ENCODE data around the gene AKAP10. TPM values are rescaled to one million over a fixed set of nuclear protein-coding genes. Genes with fewer than 3 reads are reported as not detected.

Gene AKAP10
- total and polyA plus RNA-seq, 2 of the 8 experiments (the other 6 are each of a cell fraction or from before 2014, with no cell fraction given), result 13.3 to 27.0 TPM

GRCh38 chr17:19867329-19868078, 110.1 kb downstream of the AKAP10 start, which contains the start of gene ULK2 (continued):
- TF ChIP-seq CHD7 (IDR thresholded peaks at IDR 0.05; ENCODE audit: insufficient replicate concordance, low read length) (no peak), RAD21 (IDR thresholded peaks at IDR 0.05 in 1 of 2, conservative IDR thresholded peaks at IDR 0.05 in 1 of 2; ENCODE audit: low read depth in 2 of 2, low read length in 2 of 2) (peak in 1 of 2 experiments; percentile 17; a peak in 1 of 4 replicates), BRCA1 (IDR thresholded peaks at IDR 0.05; ENCODE audit: low read depth, low read length) (peak; percentile 22; the same call in 1 of the 2 replicates), TCF12 (IDR thresholded peaks at IDR 0.05; ENCODE audit: low read depth, low read length) (peak; percentile 52; the same call in 1 of the 2 replicates), GTF2F1 (IDR thresholded peaks at IDR 0.05; ENCODE audit: borderline replicate concordance, low read depth, low read length) (no peak), ZNF274 (IDR thresholded peaks at IDR 0.05; ENCODE audit: borderline replicate concordance, extremely low read depth, low read length) (no peak), POLR2A (IDR thresholded peaks at IDR 0.05; ENCODE audit: control extremely low read depth in 1 of 2, low read depth in 2 of 2, low read length in 2 of 2) (peak in 1 of 2 experiments; percentile 80; a peak in 2 of 3 replicates), RNF2 (IDR thresholded peaks at IDR 0.05; ENCODE audit: borderline replicate concordance, low read depth, low read length, missing control alignments, poor library complexity, severe bottlenecking) (no peak), HDAC6 (IDR thresholded peaks at IDR 0.05; ENCODE audit: low read depth, low read length) (no peak), YY1 (IDR thresholded peaks at IDR 0.05; ENCODE audit: low read depth, low read length) (no peak)

All from H1 (cell line).